Stimulated activated CD8-positive, alpha-beta memory T cell treated with anti-CD3 and anti-CD28 coated beads, Interleukin-15, amount 100 ng/mL, for 4 hours (primary cell): ENCODE measurements around the gene EIF3C.
"Not testable (repeated sequence)": the region's sequence is repeated elsewhere in the genome, so short reads cannot be mapped to it uniquely, and the experiment has no call there.

Source experiments
- DNase-seq, 2 donors: peaks; one replicate each; pipeline ENCODE4 v3.0.0-alpha.2; 2020; ENCODE audit warnings: low read depth in 2 of 2

Gene EIF3C, protein sequence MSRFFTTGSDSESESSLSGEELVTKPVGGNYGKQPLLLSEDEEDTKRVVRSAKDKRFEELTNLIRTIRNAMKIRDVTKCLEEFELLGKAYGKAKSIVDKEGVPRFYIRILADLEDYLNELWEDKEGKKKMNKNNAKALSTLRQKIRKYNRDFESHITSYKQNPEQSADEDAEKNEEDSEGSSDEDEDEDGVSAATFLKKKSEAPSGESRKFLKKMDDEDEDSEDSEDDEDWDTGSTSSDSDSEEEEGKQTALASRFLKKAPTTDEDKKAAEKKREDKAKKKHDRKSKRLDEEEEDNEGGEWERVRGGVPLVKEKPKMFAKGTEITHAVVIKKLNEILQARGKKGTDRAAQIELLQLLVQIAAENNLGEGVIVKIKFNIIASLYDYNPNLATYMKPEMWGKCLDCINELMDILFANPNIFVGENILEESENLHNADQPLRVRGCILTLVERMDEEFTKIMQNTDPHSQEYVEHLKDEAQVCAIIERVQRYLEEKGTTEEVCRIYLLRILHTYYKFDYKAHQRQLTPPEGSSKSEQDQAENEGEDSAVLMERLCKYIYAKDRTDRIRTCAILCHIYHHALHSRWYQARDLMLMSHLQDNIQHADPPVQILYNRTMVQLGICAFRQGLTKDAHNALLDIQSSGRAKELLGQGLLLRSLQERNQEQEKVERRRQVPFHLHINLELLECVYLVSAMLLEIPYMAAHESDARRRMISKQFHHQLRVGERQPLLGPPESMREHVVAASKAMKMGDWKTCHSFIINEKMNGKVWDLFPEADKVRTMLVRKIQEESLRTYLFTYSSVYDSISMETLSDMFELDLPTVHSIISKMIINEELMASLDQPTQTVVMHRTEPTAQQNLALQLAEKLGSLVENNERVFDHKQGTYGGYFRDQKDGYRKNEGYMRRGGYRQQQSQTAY

GRCh38 chr16:28711220-28712083 is at the start of gene EIF3C:
EIF3C (plus strand) TSS chr16:28711464; CDS start chr16:28711687, 223 bp downstream.
- not testable (repeated sequence) for DNase-seq

DNA sequence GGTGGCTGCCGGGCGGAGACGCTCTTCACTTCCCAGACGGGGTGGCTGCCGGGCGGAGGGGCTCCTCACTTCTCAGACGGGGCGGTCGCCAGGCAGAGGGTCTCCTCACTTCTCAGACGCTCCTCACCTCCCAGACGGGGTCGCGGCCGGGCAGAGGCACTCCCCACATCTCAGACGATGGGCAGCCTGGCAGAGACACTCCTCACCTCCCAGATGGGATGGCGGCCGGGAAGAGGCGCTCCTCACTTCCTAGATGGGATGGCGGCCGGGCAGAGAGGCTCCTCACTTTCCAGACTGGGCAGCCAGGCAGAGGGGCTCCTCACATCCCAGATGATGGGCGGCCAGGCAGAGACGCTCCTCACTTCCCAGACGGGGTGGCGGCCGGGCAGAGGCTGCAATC is 45.0 kb upstream of the EIF3C start:
- DNase-seq = not testable (repeated sequence)

DNA sequence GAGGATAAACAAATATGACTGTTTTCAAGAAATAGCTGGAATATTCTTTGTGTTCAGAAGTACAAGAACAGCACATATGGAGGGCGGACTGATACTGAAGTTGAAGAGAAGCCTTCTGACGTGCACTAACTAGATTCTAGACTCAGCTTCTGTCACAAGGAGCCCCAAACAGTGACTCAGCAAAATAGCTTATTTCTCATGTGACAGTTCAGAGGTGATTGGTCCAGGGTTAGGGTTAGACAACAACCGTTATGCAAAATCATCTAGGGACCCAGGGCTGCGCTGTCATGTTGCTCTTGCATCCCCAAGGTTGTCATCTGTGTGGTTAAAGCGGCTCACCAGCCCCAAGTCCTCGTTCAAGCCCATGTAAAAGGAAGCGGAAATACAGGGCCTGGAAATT is 43.8 kb upstream of the EIF3C start:
- not testable (repeated sequence) for DNase-seq

DNA sequence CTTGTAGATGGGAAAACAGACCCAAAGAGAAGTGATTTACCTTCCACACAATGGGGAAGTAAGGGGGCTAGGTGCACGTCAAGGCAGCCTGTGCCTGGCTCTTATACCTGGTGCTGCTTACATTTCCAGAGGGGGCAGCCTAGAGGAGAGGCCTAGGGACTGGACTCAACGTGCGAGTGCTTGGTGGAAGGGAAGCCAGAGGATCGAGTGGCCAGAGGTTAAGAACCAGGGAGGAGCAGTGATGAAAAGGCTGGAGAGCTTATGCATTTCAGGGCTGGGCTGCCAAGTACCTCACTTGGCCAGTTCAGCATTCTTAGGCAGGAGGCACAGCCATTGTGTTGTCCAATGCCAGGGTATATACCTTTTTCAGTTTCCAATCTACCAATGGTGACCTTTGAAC is 43.1 kb upstream of the EIF3C start:
- not testable (repeated sequence) for DNase-seq

GRCh38 chr16:28688327-28688952 is 22.8 kb upstream of the EIF3C start:
- DNase-seq = not testable (repeated sequence)

DNA sequence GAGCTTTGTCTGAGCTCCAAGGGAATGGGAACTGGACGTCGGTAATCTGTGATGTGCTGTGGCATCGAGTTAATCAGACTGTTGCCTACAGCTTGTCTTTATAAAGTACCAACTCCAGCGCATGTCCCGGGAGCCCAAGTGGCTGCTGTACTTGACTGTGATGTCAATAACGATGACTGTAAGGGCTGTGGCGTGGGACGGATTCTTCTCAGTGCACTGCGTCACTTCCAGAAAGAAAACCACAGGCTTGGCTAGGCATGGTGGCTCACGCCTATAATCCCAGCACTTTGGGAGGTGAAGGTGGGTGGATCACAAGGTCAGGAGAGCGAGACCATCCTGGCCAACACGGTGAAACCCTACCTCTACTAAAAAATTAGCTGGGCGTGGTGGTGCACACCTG is 21.8 kb upstream of the EIF3C start:
- DNase-seq = not testable (repeated sequence)

DNA sequence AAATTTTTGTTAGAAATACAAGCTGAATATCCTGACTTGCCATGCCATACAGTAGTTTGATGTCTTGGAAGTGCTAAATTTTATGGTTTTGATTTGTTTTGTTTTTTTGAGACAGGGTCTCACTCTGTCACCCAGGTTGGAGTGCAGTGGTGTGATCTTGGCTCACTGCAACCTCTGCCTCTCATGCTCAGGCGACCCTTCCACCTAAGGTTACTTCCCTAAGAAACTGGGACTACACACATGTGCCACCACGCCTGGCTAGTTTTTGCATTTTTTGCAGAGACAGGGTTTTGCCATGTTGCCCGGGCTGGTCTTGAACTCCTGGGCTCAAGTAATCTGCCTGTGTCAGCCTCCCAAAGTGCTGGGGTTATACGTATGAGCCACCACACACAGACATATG is 19.5 kb upstream of the EIF3C start:
- DNase-seq = not testable (repeated sequence)

DNA sequence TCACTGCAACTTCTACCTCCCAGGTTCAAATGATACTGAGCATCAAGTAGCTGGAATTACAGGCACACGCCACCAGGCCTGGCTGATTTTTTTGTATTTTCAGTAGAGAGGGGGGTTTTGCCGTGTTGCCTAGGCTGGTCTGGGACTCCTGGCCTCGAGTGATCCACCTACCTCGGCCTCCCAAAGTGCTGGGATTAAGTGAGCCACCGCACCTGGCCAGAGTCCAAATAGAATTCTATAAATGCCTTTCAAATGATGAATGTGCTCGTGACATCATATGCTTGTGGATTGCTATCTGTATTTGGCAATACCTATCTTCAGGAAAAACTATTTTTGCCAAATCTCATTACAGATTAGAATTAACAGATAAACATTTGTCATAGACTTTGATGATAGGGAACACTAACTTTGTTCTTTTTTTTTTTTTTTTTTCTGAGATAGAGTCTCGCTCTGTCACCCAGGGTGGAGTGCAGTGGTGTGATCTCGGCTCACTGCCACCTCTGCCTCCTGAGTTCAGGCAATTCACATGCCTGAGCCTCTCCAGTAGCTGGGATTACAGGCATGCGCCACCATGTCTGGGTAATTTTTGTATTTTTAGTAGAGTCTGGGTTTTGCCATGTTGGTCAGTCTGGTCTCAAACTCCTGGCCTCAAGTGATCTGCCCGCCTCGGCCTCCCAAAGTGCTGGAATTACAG is 17.9 kb upstream of the EIF3C start:
- not testable (repeated sequence) for DNase-seq

DNA sequence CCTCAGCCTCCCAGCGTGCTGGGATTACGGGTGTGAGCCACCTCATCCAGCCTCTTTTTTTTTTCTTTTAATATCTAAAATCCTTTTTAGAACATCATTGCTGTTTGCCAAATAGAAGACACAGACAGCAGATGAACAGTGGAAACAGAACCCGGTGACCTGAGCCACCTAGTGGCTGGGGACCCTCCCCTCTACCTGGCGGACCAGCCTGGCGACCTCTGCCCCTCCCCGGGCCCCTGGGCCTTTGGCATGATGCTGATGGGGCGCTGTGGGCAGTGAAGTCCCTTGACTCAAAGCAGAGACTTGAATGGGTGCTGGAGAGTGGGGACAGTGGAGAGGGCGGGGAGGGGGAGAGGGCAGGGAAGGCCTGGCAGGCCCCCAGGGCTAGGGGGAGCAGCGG is 11.5 kb upstream of the EIF3C start:
- DNase-seq = not testable (repeated sequence)

DNA sequence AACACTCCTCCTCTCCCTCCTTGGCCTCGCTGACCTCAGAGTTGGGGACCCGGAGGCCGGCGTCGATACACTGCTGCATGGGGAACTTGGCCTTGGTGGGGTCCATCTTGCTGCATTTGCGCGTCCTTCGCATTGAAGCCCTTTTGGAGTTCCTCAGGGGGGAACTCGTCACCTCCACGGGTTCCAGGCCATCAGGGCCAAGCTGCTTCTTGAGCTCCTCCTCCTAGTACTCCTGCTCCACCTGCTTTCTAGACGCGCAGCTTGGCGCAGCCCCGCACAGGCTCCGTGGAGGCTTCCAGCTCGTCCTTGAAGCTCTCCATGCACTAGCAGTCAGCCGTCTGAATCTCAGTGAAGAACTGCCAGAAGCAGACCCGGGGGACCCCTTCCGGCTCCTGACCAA is 10.9 kb upstream of the EIF3C start:
- not testable (repeated sequence) for DNase-seq

GRCh38 chr16:28701384-28701783 is 9.9 kb upstream of the EIF3C start:
- not testable (repeated sequence) for DNase-seq

DNA sequence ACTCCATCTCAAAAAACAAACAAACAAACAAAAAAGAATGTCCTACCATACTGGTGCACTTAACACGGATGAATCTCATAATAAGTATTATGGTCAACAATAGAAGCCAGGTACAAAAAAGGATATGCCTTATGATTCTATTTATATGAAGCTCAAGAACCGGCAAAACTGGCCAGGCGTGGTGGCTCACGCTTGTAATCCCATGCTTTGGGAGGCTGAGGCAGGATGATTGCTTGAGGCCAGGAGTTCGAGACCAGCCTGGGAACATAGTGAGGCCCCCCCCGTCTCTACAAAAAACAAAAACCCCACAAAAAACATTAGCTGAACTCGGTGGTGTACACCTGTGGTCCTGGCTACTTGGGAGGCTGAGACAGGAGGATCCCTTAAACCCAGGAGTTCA is 7.0 kb upstream of the EIF3C start:
- DNase-seq = not testable (repeated sequence)

GRCh38 chr16:28722852-28723650 is 11.8 kb downstream of the EIF3C start:
- not testable (repeated sequence) for DNase-seq

- not testable (repeated sequence) for DNase-seq
Measured at GRCh38 chr16:28731253-28731652, 20.0 kb downstream of the EIF3C start.

GRCh38 chr16:28732455-28733124 is 21.3 kb downstream of the EIF3C start:
- not testable (repeated sequence) for DNase-seq

GRCh38 chr16:28739787-28740186 is 28.5 kb downstream of the EIF3C start:
- DNase-seq = not testable (repeated sequence)

DNA sequence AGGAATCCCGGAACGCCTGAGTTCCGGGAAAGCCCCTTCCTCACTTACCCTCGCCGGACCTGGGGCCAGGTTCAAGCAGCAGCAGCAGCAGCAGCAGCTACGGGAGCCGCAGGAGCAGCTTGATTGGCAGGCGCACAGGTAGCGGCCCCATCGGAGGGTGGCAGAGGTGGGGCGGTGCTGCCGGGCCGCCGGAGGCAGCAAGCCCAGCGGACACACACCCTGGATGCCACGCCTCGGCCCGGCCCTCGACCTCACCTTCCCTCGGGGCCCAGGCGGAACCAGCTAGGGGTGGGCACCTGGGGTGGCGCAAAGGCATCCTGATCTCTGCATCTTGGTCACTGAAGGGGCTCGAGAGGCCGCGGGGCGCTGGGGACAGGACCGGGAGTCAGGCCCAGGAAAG is 29.4 kb downstream of the EIF3C start:
- not testable (repeated sequence) for DNase-seq

DNA sequence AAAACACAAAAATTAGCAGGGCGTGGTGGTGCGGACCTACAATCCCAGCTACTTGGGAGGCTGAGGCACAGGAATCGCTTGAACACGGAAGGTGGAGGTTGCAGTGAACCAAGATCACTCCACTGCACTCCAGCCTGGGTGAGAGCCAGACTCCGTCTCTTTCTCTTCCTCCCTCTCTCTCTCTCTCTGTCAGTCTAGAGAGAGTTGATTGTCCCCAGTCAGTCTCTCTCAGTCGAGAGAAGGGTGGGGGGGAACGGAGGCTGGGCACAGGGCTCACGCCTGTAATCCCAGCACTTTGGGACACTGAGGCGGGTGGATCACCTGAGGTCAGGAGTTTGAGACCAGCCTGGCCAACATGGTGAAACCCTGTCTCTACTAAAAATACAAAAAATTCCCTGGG is 30.0 kb downstream of the EIF3C start:
- DNase-seq = not testable (repeated sequence)
